C4-2B (cell line): Measurements from ENCODE around the gene COL6A2.

Source experiments
- ZFX ChIP-seq: fragments of 450-650 bp; IDR thresholded peaks from 2 replicates; pipeline ENCODE4 v1.6.1; 2017
- TF ChIP-seq, protein P1 (sequence below): fragments of 450-650 bp; conservative IDR thresholded peaks from 2 replicates; pipeline ENCODE4 v1.5.1; 2017; ENCODE audit warnings: mild to moderate bottlenecking

DNA sequence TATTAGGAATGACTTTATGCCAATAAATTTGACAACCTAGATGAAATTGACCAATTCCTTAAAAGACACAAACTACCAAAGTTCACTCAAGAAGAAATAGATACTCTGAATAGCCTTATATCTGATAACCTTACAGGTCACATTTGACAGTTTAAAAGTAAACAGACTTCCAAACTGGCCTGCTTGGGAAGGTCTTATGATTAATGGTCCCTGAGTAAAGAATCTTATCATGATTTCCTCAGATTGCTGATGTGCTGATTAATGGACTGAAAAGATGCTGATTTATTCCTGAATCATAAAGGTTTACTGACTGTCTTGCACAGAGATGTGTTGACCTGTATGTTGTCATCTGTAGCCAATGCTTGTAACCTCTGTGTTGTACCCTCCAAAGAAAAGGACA lies 67.2 kb downstream of the COL6A2 start:
- TF ChIP-seq, protein P1, sequence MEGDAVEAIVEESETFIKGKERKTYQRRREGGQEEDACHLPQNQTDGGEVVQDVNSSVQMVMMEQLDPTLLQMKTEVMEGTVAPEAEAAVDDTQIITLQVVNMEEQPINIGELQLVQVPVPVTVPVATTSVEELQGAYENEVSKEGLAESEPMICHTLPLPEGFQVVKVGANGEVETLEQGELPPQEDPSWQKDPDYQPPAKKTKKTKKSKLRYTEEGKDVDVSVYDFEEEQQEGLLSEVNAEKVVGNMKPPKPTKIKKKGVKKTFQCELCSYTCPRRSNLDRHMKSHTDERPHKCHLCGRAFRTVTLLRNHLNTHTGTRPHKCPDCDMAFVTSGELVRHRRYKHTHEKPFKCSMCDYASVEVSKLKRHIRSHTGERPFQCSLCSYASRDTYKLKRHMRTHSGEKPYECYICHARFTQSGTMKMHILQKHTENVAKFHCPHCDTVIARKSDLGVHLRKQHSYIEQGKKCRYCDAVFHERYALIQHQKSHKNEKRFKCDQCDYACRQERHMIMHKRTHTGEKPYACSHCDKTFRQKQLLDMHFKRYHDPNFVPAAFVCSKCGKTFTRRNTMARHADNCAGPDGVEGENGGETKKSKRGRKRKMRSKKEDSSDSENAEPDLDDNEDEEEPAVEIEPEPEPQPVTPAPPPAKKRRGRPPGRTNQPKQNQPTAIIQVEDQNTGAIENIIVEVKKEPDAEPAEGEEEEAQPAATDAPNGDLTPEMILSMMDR = no peak
- TF ChIP-seq ZFX = no peak
